ENCODE data around the gene PMP22.

DNA sequence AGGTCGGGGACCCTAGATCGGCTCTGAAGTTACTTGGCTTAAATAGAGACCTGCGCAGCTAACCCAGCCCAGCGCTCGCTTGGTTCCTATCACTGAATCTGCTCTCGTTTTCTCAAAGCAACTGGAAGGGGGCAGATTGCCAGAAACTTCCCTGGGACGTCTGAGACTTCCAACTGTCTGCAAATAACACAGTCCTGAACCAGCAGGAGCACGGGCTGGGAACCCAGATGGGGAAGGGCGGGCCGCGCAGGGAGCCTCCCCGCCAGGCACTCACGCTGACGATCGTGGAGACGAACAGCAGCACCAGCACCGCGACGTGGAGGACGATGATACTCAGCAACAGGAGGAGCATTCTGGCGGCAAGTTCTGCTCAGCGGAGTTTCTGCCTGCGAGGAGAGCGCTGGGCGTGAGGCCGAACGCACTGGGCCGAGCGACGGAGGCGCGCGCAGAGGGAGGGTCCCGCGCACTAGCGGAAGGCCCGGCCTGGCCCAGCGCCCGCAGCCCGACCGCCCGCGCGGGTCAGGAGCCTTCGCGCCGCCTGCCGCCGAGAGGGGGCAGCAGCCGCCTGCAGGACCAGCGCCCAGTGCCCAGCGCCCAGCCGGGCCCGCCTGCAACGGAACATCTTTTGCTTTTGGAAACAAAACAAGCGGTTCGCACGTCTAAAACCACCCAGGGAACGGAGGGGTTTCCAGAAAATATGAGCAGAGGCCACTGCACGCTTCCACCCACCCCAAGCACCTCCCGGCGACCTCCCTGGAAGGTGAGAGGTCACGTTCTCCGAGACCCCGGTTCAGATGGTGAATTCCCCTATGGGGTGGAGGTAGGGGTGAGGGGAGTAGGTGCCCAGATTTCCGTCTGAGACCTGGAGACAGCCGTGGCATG, 4.5 kb downstream of the PMP22 start:
- no peak for TF ChIP-seq POLR2A (IDR thresholded peaks at IDR 0.05; ENCODE audit: low read depth, low read length)
- no peak for TF ChIP-seq POLR2AphosphoS5 (IDR thresholded peaks at IDR 0.05; ENCODE audit: low read depth, low read length)
- no peak for TF ChIP-seq TAF1 (IDR thresholded peaks at IDR 0.05; ENCODE audit: borderline replicate concordance, low read depth, low read length)

All from GM12892 (cell line).